Vagina (tissue), 2 donors: ENCODE measurements around the gene UBE4A. TPM values are rescaled to one million over a fixed set of nuclear protein-coding genes. Genes with fewer than 3 reads are reported as not detected.

ENCODE experiments used
- DNase-seq, 2 donors: peaks; one replicate each; pipeline ENCODE4 v3.0.0-alpha.2; 2017; ENCODE audit errors: extremely low spot score in 2 of 2
- H3K27ac ChIP-seq: fragments of 200-600 bp; sonication (generic); one replicate; pipeline ENCODE4 v1.5.1; 2019
- H3K27me3 ChIP-seq: fragments of 200-600 bp; sonication (generic); one replicate; pipeline ENCODE4 v1.5.1; 2019
- H3K36me3 ChIP-seq, 2 donors: fragments of 200-600 bp; sonication (generic); one replicate each; pipeline ENCODE4 v1.5.1; 2017 to 2019
- H3K4me1 ChIP-seq: fragments of 200-600 bp; sonication (generic); one replicate; pipeline ENCODE4 v1.5.1; 2019
- H3K4me3 ChIP-seq, 2 donors: fragments of 200-600 bp; sonication (generic); 1 replicate in 1 of 2; 2 replicates in 1 of 2; pipeline ENCODE4 v1.5.1; 2016 to 2019
- H3K9me3 ChIP-seq: fragments of 200-600 bp; sonication (generic); one replicate; pipeline ENCODE4 v1.5.1; 2019
- CTCF ChIP-seq, 3 experiments: fragments of 450-650 bp in 2 of 3; fragments of 200-600 bp in 1 of 3; sonication (generic) in 1 of 3; IDR thresholded peaks; one replicate each; pipeline ENCODE4 v1.5.1; 2017 to 2019; ENCODE audit warnings: antibody characterized with exemption in 3 of 3, mild to moderate bottlenecking in 2 of 3, moderate library complexity in 2 of 3
- POLR2A ChIP-seq, 2 donors: fragments of 450-650 bp; IDR thresholded peaks; one replicate each; pipeline ENCODE4 v1.6.1; 2017; ENCODE audit warnings: antibody characterized with exemption in 2 of 2, mild to moderate bottlenecking in 2 of 2, moderate library complexity in 2 of 2
- POLR2AphosphoS5 ChIP-seq, 2 donors: sonication (generic); formaldehyde crosslinking; IDR thresholded peaks; one replicate each; pipeline ENCODE4 v1.9.0; 2017; ENCODE audit warnings: antibody characterized with exemption in 2 of 2, mild to moderate bottlenecking in 2 of 2, low read depth in 1 of 2; ENCODE audit not compliant: insufficient read depth in 1 of 2
- intact Hi-C: fragments of 100-400 bp; cut with DNase I; formaldehyde crosslinking; loops from one replicate; pipeline ENCODE4 v1.15.1; 2023
- total RNA-seq: library from RNA; depleted of rRNA; stranded (reverse); fragments of >200 nt; gene quantifications from one replicate; pipeline ENCODE4 v1.2.3, GENCODE V29; 2016

The UBE4A gene
- total RNA-seq, 1 donor from 2014 or later = 31.9 TPM

DNA sequence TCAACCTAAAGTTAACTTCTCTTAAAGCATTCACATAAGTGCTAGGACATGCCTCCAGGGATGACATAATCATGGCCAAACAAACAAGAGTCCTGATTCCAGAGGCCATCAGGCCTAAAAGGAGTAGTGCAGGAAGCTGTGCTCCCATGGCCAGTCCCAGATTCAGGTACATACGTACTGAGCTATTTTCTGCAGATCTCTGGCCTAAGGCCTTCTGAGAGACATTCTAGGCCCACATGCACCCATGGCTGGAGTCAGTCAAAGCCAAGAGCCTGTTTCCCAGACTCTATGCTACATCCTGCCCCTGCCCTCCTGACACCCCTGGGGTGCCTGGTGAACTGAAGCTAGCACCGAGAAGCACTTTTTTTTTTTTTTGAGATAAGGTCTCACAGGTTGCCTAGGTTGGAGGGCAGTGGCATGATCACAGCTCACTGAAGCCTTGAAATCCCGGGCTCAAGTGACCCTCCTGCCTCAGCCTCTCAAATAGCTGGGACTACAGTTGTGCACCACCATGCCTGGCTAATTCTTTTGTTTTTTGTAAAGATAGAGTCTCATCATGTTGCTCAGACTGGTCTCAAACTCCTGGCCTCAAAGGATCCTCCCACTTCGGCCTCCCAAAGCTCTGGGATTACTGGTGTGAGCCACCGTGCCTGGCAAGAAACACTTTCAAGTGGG lies 17.4 kb upstream of the UBE4A start:
- TF ChIP-seq CTCF (IDR thresholded peaks at IDR 0.05) (no peak), POLR2AphosphoS5 (IDR thresholded peaks at IDR 0.05; ENCODE audit: insufficient read depth in 1 of 2, low read depth in 1 of 2) (no peak), POLR2A (IDR thresholded peaks at IDR 0.05) (no peak)
- Histone ChIP-seq H3K4me3 (no peak overlapping the region), H3K36me3 (no peaks in the 10 kb centered on the region), H3K9me3 (no peaks in the 10 kb centered on the region), H3K27ac (no peak overlapping the region), H3K4me1 (no peaks in the 10 kb centered on the region), H3K27me3 (no peaks in the 10 kb centered on the region)
- intact Hi-C loops = no loop called here
- no peak for DNase-seq

GRCh38 chr11:118342503-118343161 lies 16.8 kb upstream of the UBE4A start, which contains the start of gene CD3D:
Gene CD3D (minus strand): TSS chr11:118342705. CDS start chr11:118342607, 98 bp downstream.
- intact Hi-C loops = no loop called here

GRCh38 chr11:118343248-118343647 lies 16.2 kb upstream of the UBE4A start:
- intact Hi-C loops = no loop called here
- Histone ChIP-seq H3K27ac (no peak overlapping the region), H3K4me1 (no peaks in the 10 kb centered on the region), H3K9me3 (no peaks in the 10 kb centered on the region), H3K27me3 (no peaks in the 10 kb centered on the region), H3K36me3 (no peaks in the 10 kb centered on the region), H3K4me3 (no peak overlapping the region)
- no peak for TF ChIP-seq POLR2AphosphoS5 (IDR thresholded peaks at IDR 0.05; ENCODE audit: insufficient read depth in 1 of 2, low read depth in 1 of 2)
- TF ChIP-seq POLR2A (IDR thresholded peaks at IDR 0.05) = no peak
- TF ChIP-seq CTCF (IDR thresholded peaks at IDR 0.05) = no peak
- no peak for DNase-seq

More at GRCh38 chr11:118342503-118343161, 16.8 kb upstream of the UBE4A start, which contains the start of gene CD3D:
- Histone ChIP-seq H3K27ac (no peak within 1 kb of the TSS), H3K4me1 (no peaks in the 10 kb centered on the region), H3K27me3 (no peaks in the 10 kb centered on the region), H3K9me3 (no peaks in the 10 kb centered on the region), H3K4me3 (no peak within 1 kb of the TSS), H3K36me3 (no peaks in the 10 kb centered on the region)
- TF ChIP-seq CTCF (IDR thresholded peaks at IDR 0.05) = no peak
- no peak for TF ChIP-seq POLR2A (IDR thresholded peaks at IDR 0.05)
- TF ChIP-seq POLR2AphosphoS5 (IDR thresholded peaks at IDR 0.05; ENCODE audit: insufficient read depth in 1 of 2, low read depth in 1 of 2) = no peak
- no peak for DNase-seq

DNA sequence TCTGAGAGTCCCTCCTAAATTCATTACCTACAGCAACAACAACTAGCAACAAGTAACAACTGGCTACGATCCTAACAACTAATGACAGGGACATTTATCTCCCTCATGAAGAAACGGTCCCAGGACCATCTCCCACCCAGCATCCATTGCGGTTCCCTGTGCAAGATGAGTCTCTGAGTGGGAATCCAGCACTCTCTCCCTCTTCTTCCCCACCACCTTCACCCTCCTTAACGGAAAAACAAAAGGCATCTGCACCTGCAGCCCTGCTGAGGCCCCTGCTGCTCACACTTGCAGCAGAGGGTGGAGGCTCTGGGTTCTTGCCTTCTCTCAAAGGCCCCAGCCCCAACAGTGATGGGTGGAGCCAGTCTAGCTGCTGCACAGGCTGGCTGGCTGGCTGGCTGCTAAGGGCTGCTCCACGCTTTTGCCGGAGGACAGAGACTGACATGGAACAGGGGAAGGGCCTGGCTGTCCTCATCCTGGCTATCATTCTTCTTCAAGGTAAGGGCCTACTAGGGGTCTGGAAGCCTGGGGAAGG lies 15.4 kb upstream of the UBE4A start, which contains the start of gene CD3G:
Gene CD3G, plus strand, starts transcription at position 364 of the 535 bp plus-strand sequence. Its CDS starts 80 bp downstream, at position 444.
- no peak for TF ChIP-seq POLR2A (IDR thresholded peaks at IDR 0.05)
- no peak for TF ChIP-seq CTCF (IDR thresholded peaks at IDR 0.05)
- no peak for TF ChIP-seq POLR2AphosphoS5 (IDR thresholded peaks at IDR 0.05; ENCODE audit: insufficient read depth in 1 of 2, low read depth in 1 of 2)
- H3K36me3 ChIP-seq = no peaks in the 10 kb centered on the region
- no peak for DNase-seq
- no peaks in the 10 kb centered on the region for H3K27me3 ChIP-seq
- no peaks in the 10 kb centered on the region for H3K4me1 ChIP-seq
- intact Hi-C loops = no loop called here
- no peaks in the 10 kb centered on the region for H3K9me3 ChIP-seq
- no peak within 1 kb of the TSS for H3K27ac ChIP-seq
- no peak within 1 kb of the TSS for H3K4me3 ChIP-seq
